GM19324 (cell line): ENCODE measurements around the gene ABHD16B.

Source experiments
- ATAC-seq: cut with Tn5 transposase; IDR thresholded peaks from one replicate; pipeline ENCODE4 v1.9.1; 2021; ENCODE audit warnings: mild to moderate bottlenecking, moderate library complexity; ENCODE audit not compliant: unreplicated experiment, low FRiP score

The ABHD16B gene

DNA sequence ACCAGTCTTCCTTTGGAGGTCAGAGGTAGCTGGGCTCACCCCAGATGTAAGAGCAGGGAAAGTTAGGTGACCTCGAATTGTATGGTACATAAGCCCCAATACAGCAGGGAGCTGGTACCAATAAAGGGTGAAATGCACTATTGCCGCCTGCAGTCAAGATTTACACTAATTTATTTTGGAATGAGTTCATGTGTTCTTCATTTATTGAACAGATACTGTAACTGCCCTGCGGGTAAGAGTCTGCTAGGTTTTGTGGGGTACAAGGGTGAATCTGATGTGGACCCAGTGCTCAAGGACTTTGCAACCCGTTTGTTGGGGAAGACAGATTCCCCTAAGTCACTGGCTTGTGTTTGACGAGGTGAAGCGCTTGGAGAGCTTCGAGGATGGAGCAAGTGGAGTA is 31.1 kb downstream of the ABHD16B start:
- no peak for ATAC-seq

GRCh38 chr20:63893999-63894357 is 32.7 kb downstream of the ABHD16B start:
- ATAC-seq: no peak

GRCh38 chr20:63894358-63895201 is 33.3 kb downstream of the ABHD16B start, which contains the start of gene DNAJC5:
Gene DNAJC5 (plus strand): TSS chr20:63895126. CDS start chr20:63928346, 33,220 bp downstream.
- ATAC-seq: peak; percentile 93

DNA sequence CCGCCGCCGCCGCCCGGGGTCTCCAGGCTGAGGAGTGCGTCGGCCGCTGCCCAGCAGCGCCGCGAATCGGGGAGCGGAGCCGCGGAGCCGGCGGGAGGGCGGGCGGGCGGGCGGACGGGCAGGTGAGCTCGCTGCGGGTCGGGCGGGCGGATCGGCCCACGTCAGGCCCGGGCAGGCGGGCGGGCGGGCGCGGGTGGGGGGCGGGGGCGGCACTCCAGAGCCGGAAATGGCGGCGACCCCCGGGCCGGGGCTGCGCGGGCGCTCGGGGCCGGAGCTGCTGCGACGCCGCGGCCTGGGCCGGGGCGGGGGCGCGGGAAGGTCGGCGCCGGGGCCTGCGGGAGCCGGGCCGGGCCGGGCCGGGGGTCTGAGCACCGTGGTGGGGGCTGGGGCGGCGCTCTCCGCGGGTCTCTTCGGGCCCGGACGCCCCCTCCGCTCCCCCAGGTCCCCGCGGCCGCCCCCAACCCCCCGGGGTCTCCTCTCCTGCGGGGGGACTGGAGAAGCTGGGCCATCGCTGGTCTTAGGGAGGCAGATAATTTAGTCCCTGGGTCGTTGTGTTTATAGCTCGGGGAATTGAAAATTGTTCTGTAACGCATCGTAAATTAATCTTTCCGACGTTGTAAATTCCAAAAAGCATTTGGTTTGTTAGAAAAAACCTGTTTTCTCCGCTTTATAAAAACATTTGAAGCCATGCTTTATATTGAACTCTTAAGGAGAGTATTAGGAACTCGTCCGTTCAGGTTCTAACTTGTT is 34.1 kb downstream of the ABHD16B start:
- peak; percentile 19 for ATAC-seq

DNA sequence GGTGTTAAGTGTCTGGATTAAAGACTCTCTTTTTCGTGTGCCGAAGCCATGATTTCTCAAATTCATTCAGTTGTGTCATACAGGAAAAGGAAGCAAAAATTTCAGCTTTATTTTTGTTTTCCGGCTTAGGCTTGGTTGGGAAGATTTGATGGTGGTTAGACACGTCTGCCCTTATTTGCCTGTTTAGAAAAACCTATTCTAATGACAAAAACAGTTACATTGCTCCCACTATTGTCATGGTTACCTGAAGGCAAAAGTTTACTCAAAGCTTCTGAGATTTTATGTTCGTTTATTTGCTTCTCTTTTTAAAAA is 34.6 kb downstream of the ABHD16B start:
- ATAC-seq: no peak

GRCh38 chr20:63896264-63897105 is 35.2 kb downstream of the ABHD16B start:
- no peak for ATAC-seq

DNA sequence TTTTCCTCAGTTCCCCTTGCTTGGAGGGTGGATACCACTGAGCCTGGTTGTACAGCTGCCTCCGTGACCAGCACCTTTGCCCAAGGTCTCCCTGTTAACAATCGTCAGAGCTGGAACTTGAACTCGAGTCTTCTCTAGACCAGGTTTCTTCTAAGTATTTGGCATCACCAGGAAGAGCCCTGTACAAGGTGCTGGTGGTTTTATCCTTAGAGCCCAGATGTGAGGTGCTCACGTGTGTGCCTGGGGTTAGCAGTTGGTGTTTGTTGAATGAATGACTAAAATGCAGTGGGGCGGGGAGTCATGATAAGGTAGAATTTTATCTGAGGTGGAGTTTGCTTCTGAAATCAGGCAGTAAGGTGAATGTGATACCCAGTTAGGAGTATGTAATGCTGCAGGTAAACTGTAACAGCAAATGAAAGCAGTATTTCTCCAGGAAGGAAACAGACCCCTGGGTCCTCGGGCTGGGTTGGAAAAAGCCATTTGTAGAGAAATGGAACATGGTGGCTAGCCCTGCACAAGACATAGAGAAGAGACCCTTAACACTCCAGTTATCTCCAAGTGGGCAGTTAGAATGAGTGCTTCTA is 36.8 kb downstream of the ABHD16B start:
- no peak for ATAC-seq

DNA sequence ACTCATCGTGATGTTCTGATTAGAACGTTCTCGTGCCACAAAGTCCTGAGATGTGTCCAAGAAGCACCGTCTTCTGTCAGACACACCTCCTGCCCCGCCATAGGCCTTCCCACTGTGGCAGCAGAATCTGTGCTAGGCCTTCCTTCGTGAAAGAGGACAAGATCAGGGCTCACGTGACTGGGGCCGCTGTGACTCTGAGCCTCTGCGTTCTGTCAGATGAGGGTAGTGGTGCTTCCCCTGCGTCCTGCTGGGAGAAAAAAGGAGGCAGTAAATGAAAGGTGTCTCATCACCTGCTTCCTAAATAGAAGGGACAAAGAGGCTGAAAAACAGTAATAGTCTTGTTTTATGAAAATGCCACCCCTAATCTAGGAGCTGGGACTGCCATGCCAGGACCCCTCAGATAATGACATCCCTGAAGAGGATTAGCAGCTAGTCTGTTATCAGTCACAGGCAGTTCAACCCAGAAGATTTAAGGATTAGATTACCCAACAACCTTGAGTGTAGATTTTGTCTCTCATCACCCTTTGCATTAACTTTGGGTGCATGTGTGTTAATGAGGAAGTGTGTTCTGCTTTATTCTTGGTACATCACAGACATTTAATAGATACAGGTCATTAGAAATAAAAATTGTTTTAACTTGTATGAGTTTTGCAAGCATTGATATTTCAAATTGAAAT is 37.7 kb downstream of the ABHD16B start:
- no peak for ATAC-seq

DNA sequence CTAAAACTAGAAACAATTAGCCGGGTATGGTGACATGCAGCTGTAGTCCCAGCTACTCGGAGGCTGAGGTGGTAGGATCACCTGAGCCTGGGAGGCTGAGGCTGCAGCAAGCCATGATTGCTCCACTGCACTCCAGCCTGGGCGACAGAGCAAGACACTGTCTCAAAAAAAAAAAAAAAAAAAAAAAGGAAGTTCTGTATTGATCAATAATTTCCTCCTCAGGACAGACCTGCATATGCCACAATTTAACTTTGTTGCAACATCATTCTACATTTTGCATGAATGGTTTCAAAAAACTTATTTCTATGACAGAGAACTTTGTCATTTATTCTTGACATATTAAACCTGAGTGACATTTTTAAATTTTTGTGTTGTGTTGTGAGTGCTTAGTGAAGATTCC is 39.1 kb downstream of the ABHD16B start:
- ATAC-seq: no peak

DNA sequence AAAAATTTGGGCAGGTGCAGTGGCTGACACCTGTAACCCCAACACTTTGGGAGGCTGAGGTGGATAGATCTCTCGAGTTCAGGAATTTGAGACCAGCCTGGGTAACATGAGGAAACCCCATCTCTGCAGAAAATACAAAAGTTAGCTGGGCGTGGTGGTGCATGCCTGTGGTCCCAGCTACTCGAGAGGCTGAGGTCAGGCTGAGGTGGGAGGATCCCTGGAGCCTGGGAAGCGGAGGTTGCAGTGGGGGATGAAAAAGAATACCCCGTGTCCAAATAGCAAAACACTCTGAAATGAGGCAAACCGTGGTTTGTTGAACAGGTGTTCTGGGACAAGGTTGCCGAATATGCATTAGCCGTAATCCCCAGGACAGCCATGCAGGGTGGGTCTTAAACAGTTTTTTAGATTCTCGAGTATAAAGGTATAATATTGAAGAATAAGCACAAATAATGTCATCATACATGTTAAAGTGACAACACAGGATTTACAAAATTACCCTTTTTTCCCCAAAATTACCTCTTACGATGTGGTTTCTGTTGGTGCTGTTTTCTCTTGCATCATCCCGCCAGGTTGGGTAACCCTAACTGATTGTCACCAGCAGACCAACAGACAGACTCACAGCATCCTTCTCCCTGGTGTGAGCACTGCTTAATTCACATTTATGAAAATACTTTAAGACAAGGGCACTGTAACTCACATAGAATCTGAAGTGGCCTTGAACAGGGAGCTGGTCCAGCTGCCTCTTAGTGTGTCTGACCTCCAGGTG is 42.7 kb downstream of the ABHD16B start:
- no peak for ATAC-seq

DNA sequence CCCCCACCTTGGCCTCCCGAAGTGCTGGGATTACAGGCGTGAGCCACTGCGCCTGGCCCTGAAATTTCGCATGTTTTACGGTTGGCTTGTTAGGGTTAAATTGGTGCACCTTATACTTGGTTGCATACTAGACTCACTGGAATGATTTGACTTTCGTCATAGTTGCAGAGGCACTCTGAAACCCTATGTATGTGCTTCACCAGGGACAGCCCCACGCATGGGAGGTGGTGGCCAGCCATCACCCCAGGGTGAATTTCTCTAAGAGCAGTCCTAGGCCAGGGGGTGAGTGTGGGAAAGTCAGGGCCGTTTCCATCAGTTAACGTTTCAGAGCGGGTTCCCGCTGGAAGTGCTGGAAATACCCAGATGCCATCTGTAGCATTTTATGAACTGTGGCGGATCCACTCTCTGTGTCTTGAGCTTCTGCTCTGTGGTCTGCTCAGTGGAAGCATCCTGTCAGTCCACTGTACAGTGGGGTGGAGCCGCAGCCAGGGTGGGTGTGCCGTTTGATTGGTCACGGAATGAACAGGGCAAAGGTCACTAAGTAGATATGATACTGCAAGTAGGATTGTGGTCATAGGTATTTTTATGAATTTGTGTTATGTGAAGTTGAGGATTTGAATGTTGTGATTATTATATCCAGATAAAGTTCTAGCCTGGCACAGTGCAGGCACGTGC is 46.8 kb downstream of the ABHD16B start:
- no peak for ATAC-seq

DNA sequence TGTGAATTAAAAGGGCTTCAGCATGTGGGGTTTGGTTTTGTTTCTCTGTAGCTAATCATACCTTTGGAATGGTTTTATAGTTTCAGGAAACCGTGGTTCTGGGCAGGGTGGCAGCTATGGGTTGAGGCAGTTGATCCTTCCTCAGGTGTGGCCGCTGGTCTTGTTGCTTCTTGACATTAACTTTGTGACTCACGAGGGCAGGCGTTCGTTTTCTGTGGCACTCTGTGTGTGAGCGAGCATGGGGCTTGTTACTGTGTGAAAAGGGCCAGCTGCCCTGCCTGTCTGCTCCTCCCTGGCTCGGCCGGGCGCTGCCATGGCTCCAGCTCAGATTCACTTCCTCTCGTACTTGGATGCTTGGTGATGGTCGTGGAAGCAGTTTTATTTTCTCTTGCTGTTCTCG is 49.9 kb downstream of the ABHD16B start:
- ATAC-seq: no peak
